Esophagus squamous epithelium (tissue), 5 donors: ENCODE measurements around the gene CNTNAP2. TPM values are rescaled to one million over a fixed set of nuclear protein-coding genes. Genes with fewer than 3 reads are reported as not detected.

Experiments
- DNase-seq: peaks from one replicate; lab custom pipeline; 2025; lab: John Stamatoyannopoulos, UW
- H3K27ac ChIP-seq, 4 donors: fragments of 200-600 bp; sonication (generic); one replicate each; pipeline ENCODE4 v1.5.1; 2016 to 2019; ENCODE audit warnings: mild to moderate bottlenecking in 1 of 4
- H3K27me3 ChIP-seq, 4 donors: fragments of 200-600 bp; sonication (generic); 1 replicate in 3 of 4; 2 replicates in 1 of 4; pipeline versions ENCODE4 v1.5.1 to v1.6.0; 2017 to 2021; ENCODE audit warnings: antibody characterized with exemption in 1 of 4
- H3K36me3 ChIP-seq, 3 donors: fragments of 200-600 bp; sonication (generic); one replicate each; pipeline ENCODE4 v1.5.1; 2016 to 2019
- H3K4me1 ChIP-seq, 3 donors: fragments of 200-600 bp; sonication (generic); one replicate each; pipeline ENCODE4 v1.5.1; 2017 to 2019
- H3K4me3 ChIP-seq, 4 donors: fragments of 200-600 bp; sonication (generic); 1 replicate in 3 of 4; 2 replicates in 1 of 4; pipeline ENCODE4 v1.5.1; 2016 to 2019; ENCODE audit warnings: mild to moderate bottlenecking in 2 of 4, moderate library complexity in 1 of 4
- H3K9me3 ChIP-seq, 3 donors: fragments of 200-600 bp; sonication (generic); one replicate each; pipeline ENCODE4 v1.5.1; 2016 to 2019
- CTCF ChIP-seq, 6 experiments: fragments of 450-650 bp in 4 of 6; fragments of 200-600 bp in 2 of 6; sonication (generic) in 2 of 6; IDR thresholded peaks; one replicate each; pipeline ENCODE4 v1.5.1; 2016 to 2019; ENCODE audit warnings: antibody characterized with exemption in 6 of 6, mild to moderate bottlenecking in 4 of 6, moderate library complexity in 4 of 6
- POLR2A ChIP-seq, 4 donors: fragments of 450-650 bp; IDR thresholded peaks; one replicate each; pipeline ENCODE4 v1.6.1; 2017; ENCODE audit warnings: antibody characterized with exemption in 4 of 4, mild to moderate bottlenecking in 4 of 4, moderate library complexity in 3 of 4
- WGBS, 2 donors: methylation state at CpG; one replicate each; pipeline ENCODE4 v1.1.5; 2018; 5-methylcytosine and 5-hydroxymethylcytosine counted together
- intact Hi-C: fragments of 100-400 bp; cut with DNase I; formaldehyde crosslinking; loops from one replicate; pipeline ENCODE4 v1.15.0; 2022
- total RNA-seq, 4 donors: library from RNA; depleted of rRNA; stranded (reverse); fragments of >200 nt; gene quantifications; one replicate each; pipeline ENCODE4 v1.1.0, GENCODE V29; 2016
- donor health status: DM: yes; HTN: yes; CAD: no.

The CNTNAP2 gene
- total RNA-seq, 4 donors from 2014 or later = 0.95 to 2.3 (median 1.2) TPM

- intact Hi-C loops = no loop called here
- TF ChIP-seq CTCF (IDR thresholded peaks at IDR 0.05) = no peak
- TF ChIP-seq POLR2A (IDR thresholded peaks at IDR 0.05) = no peak
Measured at GRCh38 chr7:147650991-147651390, 1534.4 kb downstream of the CNTNAP2 start.

GRCh38 chr7:147651601-147652000, 1535.0 kb downstream of the CNTNAP2 start:
- no peak overlapping the region for H3K4me3 ChIP-seq
- no peak overlapping the region for H3K27ac ChIP-seq
- no peak for TF ChIP-seq CTCF (IDR thresholded peaks at IDR 0.05)
- no peak for TF ChIP-seq POLR2A (IDR thresholded peaks at IDR 0.05)
- H3K4me1 ChIP-seq = no peaks in the 10 kb centered on the region
- WGBS, 2 donors = 64 to 76% methylated on average over 1 of the region's 1 CpG
- no peaks in the 10 kb centered on the region for H3K36me3 ChIP-seq
- H3K9me3 ChIP-seq = peaks cover 0 to 5% (median 0%) of the 10 kb centered on the region in 3 donors
- H3K27me3 ChIP-seq = no peaks in the 10 kb centered on the region
- intact Hi-C loops = no loop called here
- no peak for DNase-seq

More at GRCh38 chr7:147650991-147651390, 1534.4 kb downstream of the CNTNAP2 start:
- H3K27me3 ChIP-seq = no peaks in the 10 kb centered on the region
- H3K4me1 ChIP-seq = no peaks in the 10 kb centered on the region
- no peak for DNase-seq
- 86 to 96% methylated on average over 3 of the region's 3 CpGs for WGBS, 2 donors
- H3K36me3 ChIP-seq = no peaks in the 10 kb centered on the region
- no peak overlapping the region for H3K27ac ChIP-seq
- H3K9me3 ChIP-seq = peaks cover 0 to 5% (median 0%) of the 10 kb centered on the region in 3 donors
- no peak overlapping the region for H3K4me3 ChIP-seq

GRCh38 chr7:147653456-147653855, 1536.9 kb downstream of the CNTNAP2 start:
- 29 to 42% methylated on average over 3 of the region's 3 CpGs for WGBS, 2 donors
- intact Hi-C loops = no loop called here

GRCh38 chr7:147658392-147658967, 1541.9 kb downstream of the CNTNAP2 start:
- H3K4me3 ChIP-seq = no peak overlapping the region
- no peaks in the 10 kb centered on the region for H3K4me1 ChIP-seq
- H3K36me3 ChIP-seq = no peaks in the 10 kb centered on the region
- TF ChIP-seq POLR2A (IDR thresholded peaks at IDR 0.05) = no peak
- no peak for TF ChIP-seq CTCF (IDR thresholded peaks at IDR 0.05)
- H3K27me3 ChIP-seq = no peaks in the 10 kb centered on the region
- H3K27ac ChIP-seq = no peak overlapping the region
- H3K9me3 ChIP-seq = peaks cover 0 to 5% (median 0%) of the 10 kb centered on the region in 3 donors
- 67 to 73% methylated on average over 2 of the region's 2 CpGs for WGBS, 2 donors
- no peak for DNase-seq
- intact Hi-C loops = no loop called here

More at GRCh38 chr7:147653456-147653855, 1536.9 kb downstream of the CNTNAP2 start:
- H3K27ac ChIP-seq = no peak overlapping the region
- H3K9me3 ChIP-seq = peaks cover 0 to 5% (median 0%) of the 10 kb centered on the region in 3 donors
- DNase-seq = no peak
- H3K4me1 ChIP-seq = no peaks in the 10 kb centered on the region
- TF ChIP-seq CTCF (IDR thresholded peaks at IDR 0.05) = no peak
- TF ChIP-seq POLR2A (IDR thresholded peaks at IDR 0.05) = no peak
- H3K4me3 ChIP-seq = no peak overlapping the region
- no peaks in the 10 kb centered on the region for H3K27me3 ChIP-seq
- H3K36me3 ChIP-seq = no peaks in the 10 kb centered on the region

GRCh38 chr7:147659036-147659995, 1542.7 kb downstream of the CNTNAP2 start:
- no peak overlapping the region for H3K4me3 ChIP-seq
- H3K36me3 ChIP-seq = no peaks in the 10 kb centered on the region
- no peaks in the 10 kb centered on the region for H3K27me3 ChIP-seq
- no peak overlapping the region for H3K27ac ChIP-seq
- no peak for DNase-seq
- WGBS, 2 donors = 72 to 73% methylated on average over 4 of the region's 4 CpGs
- intact Hi-C loops = no loop called here
- TF ChIP-seq CTCF (IDR thresholded peaks at IDR 0.05) (no peak), POLR2A (IDR thresholded peaks at IDR 0.05) (no peak)
- no peaks in the 10 kb centered on the region for H3K4me1 ChIP-seq
- peaks cover 0 to 5% (median 0%) of the 10 kb centered on the region in 3 donors for H3K9me3 ChIP-seq
